K562 (cell line): ENCODE results near the gene POLRMT. TPM values are rescaled to one million over a fixed set of nuclear protein-coding genes. Genes with fewer than 3 reads are reported as not detected.

Source experiments
- ATAC-seq: fragments of 200-7000 bp; cut with Tn5 transposase; 3 replicates; pipeline ENCODE4 v1.9.1; 2020; ENCODE audit warnings: moderate library complexity
- BruUV-seq: library from RNA; stranded (reverse); fragments of 400-500 nt; replicated peaks from 2 replicates; lab custom pipeline; 2021; lab: Mats Ljungman, UMichigan
- CTCF ChIA-PET: fragments of 300-600 bp; formaldehyde crosslinking; extraction: SDS; loops from one replicate; lab custom pipeline; 2021; ENCODE audit warnings: low intra/inter-chr PET ratio; lab: Yijun Ruan, JAX
- POLR2A ChIA-PET: fragments of 300-600, 350-650 bp; sonication (Branson Sonifier 250); formaldehyde crosslinking; extraction: SDS; loops from one replicate; lab custom pipeline; 2021; ENCODE audit warnings: antibody characterized with exemption, inconsistent platforms; lab: Yijun Ruan, JAX
- DNase-seq, 4 experiments: peaks; one replicate each; pipeline versions ENCODE4 v3.0.0 to v3.0.0-alpha.2; 2011 to 2018; ENCODE audit warnings: low spot score in 3 of 4, mixed read lengths in 3 of 4; ENCODE audit errors: extremely low read depth in 1 of 4
- FAIRE-seq: peaks from 2 replicates; lab custom pipeline; 2011; peaks lifted over from hg19 to GRCh38; lab: Jason Lieb, UNC
- H2AFZ ChIP-seq: 2 replicates; pipeline ENCODE4 v1.6.0; 2011; ENCODE audit warnings: low read depth, low read length, control low read depth, inconsistent platforms
- H3K27ac ChIP-seq: fragments of 200-600 bp; 3 replicates; pipeline ENCODE4 v1.8.0; 2011; ENCODE audit warnings: low read depth, mild to moderate bottlenecking, control low read depth, inconsistent platforms, low read length, moderate library complexity, mixed read lengths; ENCODE audit errors: extremely low read depth
- H3K27me3 ChIP-seq, 2 experiments: fragments of 300-600 bp in 1 of 2; 2 replicates in 1 of 2; 3 replicates in 1 of 2; pipeline versions ENCODE4 v1.6.0 to v1.8.0; 2011; ENCODE audit warnings: inconsistent platforms in 2 of 2, low read length in 2 of 2, mild to moderate bottlenecking in 1 of 2, mixed read lengths in 1 of 2, moderate library complexity in 1 of 2; ENCODE audit not compliant: control insufficient read depth in 2 of 2, insufficient read depth in 2 of 2
- H3K36me3 ChIP-seq: fragments of 300-600 bp; 3 replicates; pipeline ENCODE4 v1.8.0; 2011; ENCODE audit warnings: mild to moderate bottlenecking, low read length, inconsistent platforms; ENCODE audit not compliant: control insufficient read depth, insufficient read depth
- H3K4me1 ChIP-seq, 2 experiments: fragments of 200-600 bp in 1 of 2; replicated peaks in 1 of 2; 2 replicates in 1 of 2; 3 replicates in 1 of 2; pipeline versions ENCODE4 v1.5.1 to v1.8.0; 2011; ENCODE audit warnings: inconsistent platforms in 2 of 2, low read length in 2 of 2, mild to moderate bottlenecking in 1 of 2, mixed read lengths in 1 of 2, moderate library complexity in 1 of 2; ENCODE audit not compliant: control insufficient read depth in 2 of 2, insufficient read depth in 2 of 2
- H3K4me2 ChIP-seq: 2 replicates; pipeline ENCODE4 v1.6.1; 2011; ENCODE audit warnings: low read length, control low read depth, inconsistent platforms, mixed read lengths; ENCODE audit not compliant: insufficient read depth
- H3K4me3 ChIP-seq: fragments of 200-600 bp; sonication (generic), shearing (Covaris generic); 2 replicates; pipeline ENCODE4 v1.5.1; 2016; ENCODE audit warnings: control low read depth, inconsistent platforms
- H3K79me2 ChIP-seq: fragments of 200-600 bp; 3 replicates; pipeline ENCODE4 v1.8.0; 2011; ENCODE audit warnings: low read length, inconsistent platforms; ENCODE audit not compliant: control insufficient read depth, insufficient read depth
- H3K9ac ChIP-seq, 2 experiments: 2 replicates each; pipeline versions ENCODE4 v1.6.0 to v1.6.1; 2011; ENCODE audit warnings: low read depth in 2 of 2, low read length in 2 of 2, control low read depth in 1 of 2, inconsistent platforms in 1 of 2, mild to moderate bottlenecking in 1 of 2, mixed read lengths in 1 of 2; ENCODE audit not compliant: insufficient read depth in 1 of 2
- H3K9me1 ChIP-seq: one replicate; pipeline ENCODE4 v1.6.0; 2011; ENCODE audit warnings: inconsistent platforms, mild to moderate bottlenecking, low read length, moderate library complexity; ENCODE audit not compliant: control insufficient read depth, insufficient read depth
- H3K9me3 ChIP-seq: replicated peaks from 2 replicates; pipeline ENCODE4 v1.5.1; 2011; ENCODE audit warnings: low read depth, low read length, inconsistent platforms; ENCODE audit not compliant: control insufficient read depth, insufficient read depth
- H4K20me1 ChIP-seq: replicated peaks from 2 replicates; pipeline ENCODE4 v1.6.1; 2011; ENCODE audit warnings: low read length, inconsistent platforms, mixed read lengths; ENCODE audit not compliant: control insufficient read depth, insufficient read depth
- HMGN3 ChIP-seq: IDR thresholded peaks from 2 replicates; pipeline ENCODE4 v1.6.1; 2011; ENCODE audit warnings: borderline replicate concordance, low read depth, mild to moderate bottlenecking, mixed read lengths, low read length; ENCODE audit not compliant: insufficient read length; ENCODE audit errors: extremely low read depth
- POLR2G ChIP-seq: fragments of 200-400 bp; formaldehyde crosslinking; IDR thresholded peaks from 2 replicates; pipeline ENCODE4 v1.6.1; 2017; ENCODE audit warnings: low read depth, mild to moderate bottlenecking, antibody characterized with exemption, low read length, moderate library complexity
- VEZF1 ChIP-seq: fragments of 200-800 bp; sonication (Bioruptor generic); IDR thresholded peaks from 2 replicates; pipeline ENCODE4 v1.6.1; 2017; ENCODE audit warnings: missing genetic modification characterization, missing compliant biosample characterization
- ZBTB7A ChIP-seq: IDR thresholded peaks from 2 replicates; pipeline ENCODE4 v1.6.1; 2011; ENCODE audit warnings: low read depth, mild to moderate bottlenecking, low read length, moderate library complexity, borderline replicate concordance; ENCODE audit not compliant: control insufficient read depth
- WGBS: fragments of 100-300 bp; shearing (Covaris generic); methylation state at CpG from one replicate; pipeline ENCODE4 v1.1.6; 2016; ENCODE audit warnings: low coverage, mixed read lengths; ENCODE audit not compliant: insufficient coverage; ENCODE audit errors: missing lambda C conversion rate; 5-methylcytosine and 5-hydroxymethylcytosine counted together
- in situ Hi-C: fragments of 300-500 bp; cut with MboI; formaldehyde crosslinking; loops from 4 replicates; pipeline ENCODE4 v1.15.0; 2018; ENCODE audit warnings: inconsistent platforms, mixed read lengths
- intact Hi-C: fragments of 100-400 bp; cut with micrococcal nuclease; formaldehyde crosslinking; loops from 2 replicates; pipeline ENCODE4 v1.14.2; 2022
- polyA plus RNA-seq, 8 experiments: library from polyadenylated mRNA; depleted of rRNA in 4 of 8; stranded (reverse) in 5 of 8; unstranded in 3 of 8; fragments of >200 nt; fragmentation: Nextera tagmentation in 2 of 8; fragmentation: Illumina TruSeq in 1 of 8; extraction: Ambion mirVana in 2 of 8; extraction: Trizol in 1 of 8; gene quantifications; 2 replicates each; pipeline versions ENCODE4 v1.2.1 to v1.2.3, GENCODE V29; 2011 to 2014; ENCODE audit warnings: inconsistent platforms in 1 of 8, missing spikeins in 1 of 8
- total RNA-seq, 7 experiments: library from RNA; depleted of rRNA in 6 of 7; stranded (reverse); fragments of >200 nt in 6 of 7; fragmentation: Illumina TruSeq in 2 of 7; extraction: Trizol in 2 of 7; gene quantifications; 2 replicates each; pipeline versions ENCODE4 v1.2.1 to v1.2.3, GENCODE V29; 2011 to 2021; ENCODE audit warnings: low replicate concordance in 1 of 7

Gene POLRMT
- total and polyA plus RNA-seq, 9 of the 15 experiments (the other 6 are each of a cell fraction or from before 2014, with no cell fraction given), result 30.3 to 144 (median 68.0) TPM

- ChIA-PET POLR2A (interaction anchor here (0.9 kb wide), 1 partner anchor 15 kb away, joined by 4 read pairs; no protein-coding TSS in a partner anchor), CTCF (no interaction called here)
- intact Hi-C loops, result loop anchor here (10.0 kb wide), 2 partner anchors 55 to 145 kb away; partner anchors contain the start of gene CDC34
- no peaks in the 10 kb centered on the region for H3K79me2 ChIP-seq
- ATAC-seq, result 0 out of 3 replicates have a peak, but pooled peaks have one; percentile 9
- peak within 1 kb of the TSS; percentile 47; the same call in 2 of the 3 replicates for H3K27ac ChIP-seq
- no peak within 1 kb of the TSS for H2AFZ ChIP-seq
- H3K36me3 ChIP-seq, result no peaks in the 10 kb centered on the region
- peaks cover 17% of the 10 kb centered on the region; the same call in 1 of the 2 replicates for H4K20me1 ChIP-seq
- peaks cover 5 to 22% of the 10 kb centered on the region in 2 experiments; a peak in 3 of 5 replicates for H3K27me3 ChIP-seq
- no peaks in the 10 kb centered on the region for H3K9me3 ChIP-seq
- WGBS, result 0% methylated on average over 2 of the region's 132 CpGs
- BruUV-seq, result no TSS peak
- peak within 1 kb of the TSS; percentile 34 for H3K4me3 ChIP-seq
- peaks cover 3 to 82% of the 10 kb centered on the region in 2 experiments; a peak in 3 of 5 replicates for H3K4me1 ChIP-seq
- H3K4me2 ChIP-seq, result peak within 1 kb of the TSS; percentile 53
- peak; percentile 21 to 83 (median 78) for DNase-seq
- peak within 1 kb of the TSS in 1 of 2 experiments; percentile 83; a peak in 3 of 4 replicates for H3K9ac ChIP-seq
- TF ChIP-seq ZBTB7A (peak; percentile 52; the same call in 1 of the 2 replicates), HMGN3 (no peak), VEZF1 (CRISPR knock-in tag) (peak; percentile 80), POLR2G (0 out of 2 replicates have a peak, but pooled peaks have one; percentile 5)
- in situ Hi-C loops, result no loop called here
- no peak for FAIRE-seq
- H3K9me1 ChIP-seq, result no peaks in the 10 kb centered on the region
Observed at GRCh38 chr19:589693-590395, 43.5 kb downstream of the POLRMT start, which contains the start of gene HCN2. TSS of gene HCN2 (plus strand) at chr19:589881. CDS start at chr19:589946, 65 bp downstream.
